Suprapubic skin (tissue), 4 donors: ENCODE measurements around the gene FHOD3. TPM values are rescaled to one million over a fixed set of nuclear protein-coding genes. Genes with fewer than 3 reads are reported as not detected.

Experiments used
- DNase-seq, 2 donors: peaks; one replicate each; pipeline ENCODE4 v3.0.0-alpha.2; 2019; ENCODE audit warnings: low spot score in 2 of 2
- H3K27ac ChIP-seq: fragments of 200-600 bp; sonication (generic); one replicate; pipeline ENCODE4 v1.5.1; 2019
- H3K27me3 ChIP-seq: fragments of 200-600 bp; sonication (generic); one replicate; pipeline ENCODE4 v1.5.1; 2019
- H3K36me3 ChIP-seq: fragments of 200-600 bp; sonication (generic); one replicate; pipeline ENCODE4 v1.5.1; 2019
- H3K4me1 ChIP-seq: fragments of 200-600 bp; sonication (generic); one replicate; pipeline ENCODE4 v1.5.1; 2019
- H3K4me3 ChIP-seq: fragments of 200-600 bp; sonication (generic); one replicate; pipeline ENCODE4 v1.5.1; 2019; ENCODE audit warnings: mild to moderate bottlenecking
- H3K9me3 ChIP-seq: fragments of 200-600 bp; sonication (generic); one replicate; pipeline ENCODE4 v1.5.1; 2019
- EP300 ChIP-seq: sonication (generic); formaldehyde crosslinking; IDR thresholded peaks from one replicate; pipeline ENCODE4 v1.6.1; 2017; ENCODE audit warnings: antibody characterized with exemption
- POLR2A ChIP-seq, 2 donors: fragments of 450-650 bp; IDR thresholded peaks; one replicate each; pipeline ENCODE4 v1.6.1; 2017; ENCODE audit warnings: antibody characterized with exemption in 2 of 2, mild to moderate bottlenecking in 2 of 2, moderate library complexity in 2 of 2
- POLR2AphosphoS5 ChIP-seq, 3 donors: sonication (generic); formaldehyde crosslinking; IDR thresholded peaks; one replicate each; pipeline ENCODE4 v1.6.1; 2017; ENCODE audit warnings: antibody characterized with exemption in 3 of 3
- WGBS: methylation state at CpG from one replicate; pipeline ENCODE4 v1.1.5; 2018; 5-methylcytosine and 5-hydroxymethylcytosine counted together
- total RNA-seq, 4 donors: library from RNA; depleted of rRNA; stranded (reverse); fragments of >200 nt; gene quantifications; one replicate each; pipeline ENCODE4 v1.1.0, GENCODE V29; 2016
- TF ChIP-seq, protein P1 (sequence below), 2 donors: fragments of 200-600 bp in 1 of 2; fragments of 450-650 bp in 1 of 2; sonication (generic) in 1 of 2; IDR thresholded peaks; one replicate each; pipeline ENCODE4 v1.5.1; 2016 to 2019; ENCODE audit warnings: antibody characterized with exemption in 2 of 2, mild to moderate bottlenecking in 1 of 2, moderate library complexity in 1 of 2

The FHOD3 gene
- total RNA-seq, 4 donors from 2014 or later, result 5.8 to 18.7 (median 15.5) TPM

DNA sequence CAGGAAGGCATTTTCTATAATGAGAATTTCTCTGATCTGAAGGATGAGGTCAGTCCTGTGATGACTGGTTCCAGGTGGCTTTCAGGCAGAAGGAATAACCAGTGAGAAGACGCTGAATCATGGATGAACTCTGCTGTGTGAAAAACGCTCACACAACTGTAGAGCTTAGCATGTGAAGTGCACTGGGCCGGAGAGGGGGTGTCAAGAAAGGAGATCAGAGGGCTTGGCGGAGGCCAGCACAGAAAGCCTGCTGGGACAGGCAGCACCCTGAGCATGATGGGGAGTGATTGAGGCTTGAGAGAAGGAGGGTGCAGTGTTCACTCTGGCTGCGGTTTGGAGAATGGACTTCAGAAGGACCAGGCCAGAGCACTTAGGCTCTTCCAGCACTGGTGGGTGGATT lies 294.8 kb downstream of the FHOD3 start:
- 89% methylated on average over 5 of the region's 5 CpGs for WGBS
- no peak for DNase-seq
- Histone ChIP-seq H3K27ac (no peak overlapping the region), H3K9me3 (no peaks in the 10 kb centered on the region), H3K27me3 (no peaks in the 10 kb centered on the region), H3K4me1 (no peaks in the 10 kb centered on the region), H3K4me3 (no peak overlapping the region), H3K36me3 (no peaks in the 10 kb centered on the region)
- TF ChIP-seq POLR2AphosphoS5 (IDR thresholded peaks at IDR 0.05) (no peak), EP300 (no peak), POLR2A (IDR thresholded peaks at IDR 0.05) (no peak)
- TF ChIP-seq, protein P1, sequence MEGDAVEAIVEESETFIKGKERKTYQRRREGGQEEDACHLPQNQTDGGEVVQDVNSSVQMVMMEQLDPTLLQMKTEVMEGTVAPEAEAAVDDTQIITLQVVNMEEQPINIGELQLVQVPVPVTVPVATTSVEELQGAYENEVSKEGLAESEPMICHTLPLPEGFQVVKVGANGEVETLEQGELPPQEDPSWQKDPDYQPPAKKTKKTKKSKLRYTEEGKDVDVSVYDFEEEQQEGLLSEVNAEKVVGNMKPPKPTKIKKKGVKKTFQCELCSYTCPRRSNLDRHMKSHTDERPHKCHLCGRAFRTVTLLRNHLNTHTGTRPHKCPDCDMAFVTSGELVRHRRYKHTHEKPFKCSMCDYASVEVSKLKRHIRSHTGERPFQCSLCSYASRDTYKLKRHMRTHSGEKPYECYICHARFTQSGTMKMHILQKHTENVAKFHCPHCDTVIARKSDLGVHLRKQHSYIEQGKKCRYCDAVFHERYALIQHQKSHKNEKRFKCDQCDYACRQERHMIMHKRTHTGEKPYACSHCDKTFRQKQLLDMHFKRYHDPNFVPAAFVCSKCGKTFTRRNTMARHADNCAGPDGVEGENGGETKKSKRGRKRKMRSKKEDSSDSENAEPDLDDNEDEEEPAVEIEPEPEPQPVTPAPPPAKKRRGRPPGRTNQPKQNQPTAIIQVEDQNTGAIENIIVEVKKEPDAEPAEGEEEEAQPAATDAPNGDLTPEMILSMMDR (IDR thresholded peaks at IDR 0.05), result no peak

DNA sequence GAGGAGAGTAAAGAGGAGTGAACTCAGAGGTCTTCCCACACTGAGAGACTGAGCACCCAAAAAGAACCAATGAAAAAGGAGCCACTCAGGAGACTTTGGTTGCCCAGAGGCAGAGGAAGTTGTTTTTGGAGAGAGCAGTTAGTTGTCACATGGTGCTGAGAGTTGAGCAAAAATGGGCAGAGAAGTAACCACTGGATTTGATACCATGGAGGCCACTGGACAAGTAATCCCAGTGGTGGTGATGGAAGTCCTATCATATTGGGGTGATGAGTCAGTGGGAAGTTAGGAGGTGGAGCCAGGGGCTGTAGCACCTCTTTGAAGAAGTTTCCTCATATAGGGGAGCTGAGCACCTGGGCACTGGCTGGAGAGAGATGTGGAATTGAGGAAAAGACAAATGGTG lies 295.5 kb downstream of the FHOD3 start:
- DNase-seq, result no peak
- Histone ChIP-seq H3K27me3 (no peaks in the 10 kb centered on the region), H3K36me3 (no peaks in the 10 kb centered on the region), H3K27ac (no peak overlapping the region), H3K9me3 (no peaks in the 10 kb centered on the region), H3K4me1 (no peaks in the 10 kb centered on the region), H3K4me3 (no peak overlapping the region)
- TF ChIP-seq, protein P1 (IDR thresholded peaks at IDR 0.05), result no peak
- TF ChIP-seq POLR2A (IDR thresholded peaks at IDR 0.05) (no peak), POLR2AphosphoS5 (IDR thresholded peaks at IDR 0.05) (no peak), EP300 (no peak)

DNA sequence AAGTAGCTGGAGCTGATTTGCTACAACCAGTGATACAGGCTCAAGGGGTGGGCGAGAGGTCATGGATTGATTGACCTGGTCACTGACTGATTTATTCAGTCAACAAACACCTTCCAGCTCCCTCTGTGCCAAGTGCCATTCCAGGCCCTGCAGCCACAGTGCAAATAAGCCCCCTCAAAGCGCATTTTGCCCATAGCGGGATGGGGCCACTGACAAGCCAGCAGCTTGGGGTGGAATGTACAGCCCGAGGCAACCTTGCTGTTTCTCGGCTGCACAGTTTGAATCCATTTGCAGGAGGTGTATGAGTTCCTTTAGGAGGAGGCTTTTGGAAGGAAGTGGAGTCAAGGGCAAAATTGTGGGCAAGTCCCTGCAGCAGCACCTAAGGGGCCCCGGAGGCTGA lies 296.1 kb downstream of the FHOD3 start:
- WGBS, result no CpG with 5 or more reads among the region's 6 CpGs
- no peak for TF ChIP-seq EP300
- TF ChIP-seq, protein P1 (IDR thresholded peaks at IDR 0.05), result no peak
- no peak for TF ChIP-seq POLR2A (IDR thresholded peaks at IDR 0.05)
- no peak for TF ChIP-seq POLR2AphosphoS5 (IDR thresholded peaks at IDR 0.05)
- no peak for DNase-seq
- Histone ChIP-seq H3K9me3 (no peaks in the 10 kb centered on the region), H3K36me3 (no peaks in the 10 kb centered on the region), H3K27me3 (no peaks in the 10 kb centered on the region), H3K27ac (no peak overlapping the region), H3K4me1 (no peaks in the 10 kb centered on the region), H3K4me3 (no peak overlapping the region)

DNA sequence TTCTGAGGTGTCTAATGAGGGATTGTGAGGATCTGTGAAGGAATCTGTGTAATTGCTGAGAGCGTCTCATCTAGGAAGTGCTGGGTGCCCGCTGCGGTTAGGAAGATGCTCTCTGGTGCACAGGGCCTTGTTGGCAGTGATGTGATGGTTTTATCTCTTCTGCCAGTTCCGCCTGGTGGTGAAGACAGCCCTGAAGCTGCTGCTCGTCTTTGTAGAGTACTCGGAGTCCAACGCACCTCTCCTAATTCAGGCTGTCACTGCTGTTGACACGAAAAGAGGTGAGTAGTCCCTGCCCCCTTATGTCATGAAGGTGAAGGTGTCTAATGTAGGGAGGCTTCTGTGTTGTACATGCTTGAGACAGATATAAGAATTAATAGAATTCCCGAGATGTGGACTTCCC lies 297.1 kb downstream of the FHOD3 start:
- Histone ChIP-seq H3K27me3 (no peaks in the 10 kb centered on the region), H3K36me3 (no peaks in the 10 kb centered on the region), H3K27ac (no peak overlapping the region), H3K9me3 (no peaks in the 10 kb centered on the region), H3K4me3 (no peak overlapping the region), H3K4me1 (no peaks in the 10 kb centered on the region)
- 91% methylated on average over 9 of the region's 9 CpGs for WGBS
- DNase-seq, result no peak
- TF ChIP-seq POLR2AphosphoS5 (IDR thresholded peaks at IDR 0.05) (no peak), EP300 (no peak), POLR2A (IDR thresholded peaks at IDR 0.05) (no peak)
- TF ChIP-seq, protein P1 (IDR thresholded peaks at IDR 0.05), result no peak

DNA sequence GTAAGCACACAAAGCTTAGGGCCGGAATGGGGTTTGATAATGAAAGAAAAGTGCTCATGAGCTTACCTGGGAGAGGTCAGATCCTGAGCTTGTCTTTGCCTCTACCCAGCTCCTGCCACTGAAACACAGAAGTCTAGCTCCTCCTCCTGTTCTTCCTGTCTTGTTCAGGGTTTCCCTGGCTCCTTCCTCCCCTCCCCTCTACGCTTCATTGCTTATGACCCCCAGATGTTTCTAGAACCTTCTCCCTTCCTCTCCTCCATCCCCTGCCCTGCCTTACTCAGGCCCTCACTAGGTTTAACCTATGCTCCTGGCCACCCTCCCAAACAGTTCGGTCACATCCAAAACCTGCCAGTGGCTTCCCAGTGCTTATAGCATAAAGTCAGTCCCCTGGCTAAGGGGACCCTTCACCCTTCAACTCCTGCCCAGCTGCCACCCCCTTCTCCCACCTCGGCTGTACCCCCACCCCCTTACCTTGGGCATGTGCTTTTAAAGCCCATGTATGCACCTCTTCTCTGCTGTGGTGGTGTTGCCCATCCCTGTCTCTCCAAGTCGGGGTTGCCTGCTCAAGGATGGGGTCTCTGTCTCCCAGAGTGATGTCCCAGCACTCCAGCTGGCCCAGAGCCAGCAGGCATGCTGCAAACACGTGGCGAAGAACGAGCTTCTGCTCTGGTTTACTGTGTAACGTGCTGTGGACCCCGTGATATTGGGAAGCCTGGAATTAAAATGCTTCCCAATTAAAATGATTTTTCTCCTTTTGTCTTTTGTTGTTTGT lies 297.7 kb downstream of the FHOD3 start:
- H3K27ac ChIP-seq, result no peak overlapping the region
- 73% methylated on average over 10 of the region's 10 CpGs for WGBS
- TF ChIP-seq POLR2A (IDR thresholded peaks at IDR 0.05) (no peak), POLR2AphosphoS5 (IDR thresholded peaks at IDR 0.05) (no peak), EP300 (no peak)
- TF ChIP-seq, protein P1 (IDR thresholded peaks at IDR 0.05), result no peak
- no peaks in the 10 kb centered on the region for H3K9me3 ChIP-seq
- no peak for DNase-seq
- no peaks in the 10 kb centered on the region for H3K27me3 ChIP-seq
- H3K4me3 ChIP-seq, result no peak overlapping the region
- H3K36me3 ChIP-seq, result no peaks in the 10 kb centered on the region
- H3K4me1 ChIP-seq, result no peaks in the 10 kb centered on the region
